GM18517 (cell line): ENCODE results near the gene OR2T1.
"Not testable (repeated sequence)": the region's sequence is repeated elsewhere in the genome, so short reads cannot be mapped to it uniquely, and the experiment has no call there.

Experiments used
- ATAC-seq: cut with Tn5 transposase; IDR thresholded peaks from one replicate; pipeline ENCODE4 v1.9.1; 2021; ENCODE audit warnings: mild to moderate bottlenecking, moderate library complexity; ENCODE audit not compliant: unreplicated experiment

OR2T1 gene

GRCh38 chr1:248433811-248434415 is 31.1 kb downstream of the OR2T1 start:
- ATAC-seq = not testable (repeated sequence)

DNA sequence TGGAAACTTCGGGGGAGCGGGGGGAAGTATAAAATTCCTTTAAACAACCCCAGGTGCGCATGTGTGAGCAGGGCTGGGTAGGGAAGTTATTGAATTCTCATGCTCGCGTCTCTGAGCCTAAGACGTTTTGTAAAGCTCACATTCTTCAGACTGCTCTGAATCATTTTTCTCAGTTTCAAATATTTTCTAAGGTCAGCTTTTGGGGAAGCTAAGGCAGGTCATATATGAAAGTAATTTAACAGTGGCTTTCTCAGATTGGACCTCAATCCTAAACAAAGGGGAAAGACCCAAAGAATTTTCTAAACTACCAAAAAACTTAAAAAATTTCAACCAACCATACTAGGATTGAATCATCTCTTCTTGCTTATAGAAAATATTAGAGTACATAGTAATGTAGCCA is 32.1 kb downstream of the OR2T1 start:
- ATAC-seq = not testable (repeated sequence)

DNA sequence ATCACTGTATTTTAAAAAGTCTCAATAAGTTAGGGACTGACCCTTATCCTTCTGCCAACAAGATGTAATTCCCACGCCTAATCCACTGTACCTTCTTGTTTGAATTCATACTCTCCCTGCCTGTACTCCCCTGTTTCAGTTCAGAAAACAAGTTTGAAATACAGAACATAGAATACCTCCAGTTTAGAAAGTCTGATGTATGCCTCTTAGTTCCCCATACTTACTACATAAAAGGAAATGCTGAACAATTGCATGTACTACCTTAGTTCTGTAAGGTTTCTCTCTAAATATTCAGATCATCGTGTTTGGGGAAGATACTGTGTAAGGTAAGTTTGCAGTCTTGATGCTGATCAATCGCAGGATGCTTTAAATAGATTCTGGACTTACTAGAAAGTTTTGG is 33.5 kb downstream of the OR2T1 start:
- peak; percentile 43 for ATAC-seq

GRCh38 chr1:248438668-248439067 is 35.8 kb downstream of the OR2T1 start:
- peak; percentile 47 for ATAC-seq

DNA sequence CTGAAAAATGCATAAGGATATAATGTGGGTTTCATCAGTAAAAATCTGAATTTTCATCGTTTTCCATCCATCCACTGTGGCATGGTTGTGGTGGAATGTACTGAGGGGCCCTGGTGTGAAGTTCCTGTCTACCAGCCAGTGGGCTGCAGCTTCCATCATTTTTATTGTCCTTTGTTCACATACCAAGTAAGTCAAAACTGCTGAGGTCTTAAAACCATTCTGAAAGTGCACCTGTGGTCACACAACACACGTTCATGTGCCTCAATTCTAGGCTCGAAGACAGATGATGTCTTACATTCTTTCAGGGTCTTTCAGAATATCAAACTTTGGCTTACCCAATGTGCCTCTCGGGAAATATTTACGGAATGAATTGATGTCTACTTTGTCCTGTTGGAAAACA is 36.4 kb downstream of the OR2T1 start:
- ATAC-seq = not testable (repeated sequence)

DNA sequence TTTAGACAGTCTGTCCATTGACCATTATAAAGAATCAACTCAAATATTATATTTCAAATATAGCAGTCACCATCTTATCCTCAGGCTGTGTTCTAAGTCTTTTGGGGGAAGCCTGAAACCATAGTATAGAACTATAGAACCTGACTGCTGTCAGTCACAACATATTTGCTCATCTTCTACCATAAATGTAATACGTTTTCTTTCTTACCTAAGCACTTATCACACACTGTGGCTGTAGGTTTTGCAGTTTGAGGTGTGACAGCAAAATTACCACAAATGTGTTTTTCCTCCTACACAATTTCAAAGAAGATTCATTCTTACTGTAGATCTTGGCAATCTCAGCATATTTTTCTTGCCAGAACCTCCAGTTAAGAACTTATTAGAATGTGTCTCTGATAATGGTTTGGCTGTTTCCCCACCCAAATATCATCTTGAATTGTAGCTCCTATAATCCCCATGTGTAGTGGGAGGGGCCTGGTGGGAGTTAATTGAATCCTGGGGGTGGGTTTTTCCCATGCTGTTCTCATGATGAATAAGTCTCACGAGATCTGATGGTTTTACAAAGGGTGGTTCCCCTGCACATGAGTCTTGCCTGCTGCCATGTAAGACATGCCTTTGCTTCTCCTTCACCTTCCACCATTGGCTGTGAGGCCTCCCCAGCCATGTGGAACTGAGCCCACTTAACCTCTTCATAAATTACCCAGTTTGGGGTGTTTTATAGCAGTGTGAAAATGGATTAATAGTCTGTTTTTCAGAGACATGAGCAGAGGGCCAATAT is 39.8 kb downstream of the OR2T1 start:
- ATAC-seq = not testable (repeated sequence)

GRCh38 chr1:248444603-248445002 is 41.8 kb downstream of the OR2T1 start:
- not testable (repeated sequence) for ATAC-seq

DNA sequence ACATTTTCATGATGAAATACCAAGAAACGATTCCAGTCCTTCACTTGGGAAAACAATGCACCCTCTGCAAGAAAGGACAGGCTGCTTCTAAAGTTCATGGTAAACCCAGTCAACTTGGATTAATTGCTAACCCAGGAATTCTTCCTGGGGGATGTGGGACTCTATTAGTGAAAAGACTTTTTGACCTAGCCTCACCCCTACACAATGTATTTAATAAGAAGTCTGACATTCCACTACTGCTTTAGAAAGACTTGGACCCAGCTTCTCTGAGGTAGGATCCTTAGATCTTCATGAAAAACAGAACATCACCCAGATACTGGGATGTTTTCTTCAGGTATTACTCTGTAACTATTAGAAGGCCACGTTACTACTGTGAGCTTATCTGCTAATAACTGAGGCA is 42.6 kb downstream of the OR2T1 start, which contains the start of gene OR2T2:
Gene OR2T2, plus strand, starts transcription at position 239 of the 400 bp plus-strand sequence. CDS start 7,161 bp downstream, outside the sequence.
- ATAC-seq = not testable (repeated sequence)

DNA sequence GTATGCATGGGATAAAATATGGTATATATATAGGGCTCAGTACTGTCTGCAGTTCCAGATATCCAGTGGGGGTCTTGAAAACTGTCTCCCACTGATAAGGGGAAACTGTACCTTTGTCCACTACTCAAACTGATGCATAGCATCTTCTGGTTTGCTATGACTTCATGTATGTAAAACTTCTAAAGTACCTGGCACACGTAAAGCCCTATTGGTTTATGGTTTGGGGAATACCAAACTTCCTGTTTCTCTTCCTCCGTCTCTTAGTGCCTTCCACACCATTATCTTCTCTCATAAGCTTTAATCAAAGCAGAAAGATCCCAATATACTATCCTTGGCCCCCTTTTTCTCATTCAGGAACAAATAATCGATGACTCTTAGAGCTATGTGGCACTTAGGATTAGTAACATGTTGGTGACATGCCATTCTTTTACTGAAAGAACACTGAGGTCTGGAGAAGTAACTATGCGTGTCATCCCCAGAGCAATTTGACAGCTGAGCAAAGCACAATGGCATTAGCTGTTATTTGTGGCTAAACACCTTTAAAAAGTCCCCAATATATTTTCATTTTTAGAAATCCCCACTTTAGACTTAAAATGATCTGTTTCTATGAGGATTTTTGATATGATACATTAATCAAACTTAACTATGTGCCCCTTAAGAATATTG is 45.7 kb downstream of the OR2T1 start:
- peak; percentile 63 for ATAC-seq

GRCh38 chr1:248449821-248450465 is 47.1 kb downstream of the OR2T1 start:
- ATAC-seq = not testable (repeated sequence)

DNA sequence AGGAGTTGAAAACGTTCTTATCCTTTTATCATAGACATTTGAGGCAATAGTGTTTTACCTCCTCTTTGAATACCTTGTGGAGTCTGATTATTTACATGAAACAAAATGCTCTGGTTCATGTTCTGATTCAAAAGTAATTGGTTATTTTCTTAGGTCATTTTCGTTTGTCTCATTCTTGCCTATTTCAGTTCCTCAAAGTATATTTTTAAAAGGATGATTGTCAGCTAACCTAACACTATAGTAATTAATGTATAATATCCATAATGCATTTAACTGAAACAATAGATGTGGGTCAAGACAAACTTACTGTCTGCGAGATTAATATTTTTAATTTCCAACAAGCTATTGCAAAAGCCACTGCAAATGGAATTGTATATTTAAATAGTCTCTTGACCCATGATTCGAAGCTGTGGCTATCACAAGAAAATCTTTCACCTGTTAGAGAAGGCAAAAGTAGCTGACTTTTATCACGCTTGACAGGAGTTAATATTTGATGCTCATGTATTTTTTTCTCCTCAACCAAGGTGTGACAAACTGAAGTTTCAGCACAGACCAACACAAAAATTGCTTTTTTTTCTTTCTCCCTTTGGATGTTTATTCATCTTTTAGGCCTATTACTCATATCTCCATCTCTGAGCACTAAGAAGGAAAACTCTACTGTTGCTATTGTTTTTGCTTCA is 47.8 kb downstream of the OR2T1 start:
- peak; percentile 79 for ATAC-seq

- ATAC-seq = not testable (repeated sequence)
Measured at GRCh38 chr1:248453619-248454018, 50.8 kb downstream of the OR2T1 start.

DNA sequence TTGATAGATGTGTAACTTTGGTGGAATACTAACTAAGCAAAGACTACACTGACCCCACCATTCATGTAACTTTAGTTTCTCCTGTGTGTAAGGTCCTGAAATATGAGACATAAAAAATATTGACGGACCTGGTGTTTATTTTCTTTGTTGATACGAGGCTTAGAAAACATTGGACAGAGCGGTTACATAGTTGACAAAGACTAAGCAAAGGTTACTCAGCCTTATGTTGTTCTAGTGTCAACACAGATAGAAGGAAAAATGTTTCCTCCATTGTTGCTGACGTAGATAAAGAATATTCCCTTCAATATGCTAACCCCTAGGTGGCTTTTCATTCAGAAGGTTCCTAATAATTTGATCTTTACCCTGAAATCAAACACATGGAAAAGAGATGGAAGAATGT is 52.2 kb downstream of the OR2T1 start:
- ATAC-seq = not testable (repeated sequence)

- ATAC-seq = not testable (repeated sequence)
Measured at GRCh38 chr1:248456635-248457034, 53.8 kb downstream of the OR2T1 start.
